GM12878 (cell line): ENCODE measurements around the gene LRCH3. TPM values are rescaled to one million over a fixed set of nuclear protein-coding genes. Genes with fewer than 3 reads are reported as not detected.

ENCODE experiments used
- ATAC-seq: fragments of 200-7000 bp; cut with Tn5 transposase; 3 replicates; pipeline ENCODE4 v1.9.1; 2020; ENCODE audit warnings: mild to moderate bottlenecking, moderate library complexity
- BruUV-seq: library from RNA; stranded (reverse); fragments of 400-500 nt; replicated peaks from 2 replicates; lab custom pipeline; 2021; lab: Mats Ljungman, UMichigan
- CTCF ChIA-PET: fragments of 300-600 bp; sonication (Branson Sonifier 250); formaldehyde crosslinking; extraction: SDS; loops from one replicate; lab custom pipeline; 2021; ENCODE audit warnings: inconsistent platforms; lab: Yijun Ruan, JAX
- POLR2A ChIA-PET: fragments of 350-600 bp; formaldehyde crosslinking; extraction: SDS; loops from one replicate; lab custom pipeline; 2021; ENCODE audit warnings: inconsistent platforms; lab: Charles Lee
- RAD21 ChIA-PET: fragments of 300-600 bp; sonication (Branson Sonifier 250); formaldehyde crosslinking; loops from one replicate; lab custom pipeline; 2023; ENCODE audit warnings: antibody characterized with exemption; ENCODE audit not compliant: unreplicated experiment; lab: Charles Lee
- SMC1A ChIA-PET: fragments of 300-600 bp; sonication (Branson Sonifier 250); formaldehyde crosslinking; loops from one replicate; lab custom pipeline; 2023; ENCODE audit not compliant: unreplicated experiment, uncharacterized antibody; lab: Charles Lee
- DNase-seq: peaks from one replicate; pipeline ENCODE4 v3.0.0-alpha.2; 2011; ENCODE audit warnings: low read depth, low spot score
- FAIRE-seq: peaks from 3 replicates; lab custom pipeline; 2011; peaks lifted over from hg19 to GRCh38; lab: Jason Lieb, UNC
- H2AFZ ChIP-seq: 2 replicates; pipeline ENCODE4 v1.6.0; 2011; ENCODE audit warnings: low read depth, low read length, control low read depth; ENCODE audit not compliant: control insufficient read depth
- H3K27ac ChIP-seq: 2 replicates; pipeline ENCODE4 v1.5.1; 2011; ENCODE audit warnings: control low read depth; ENCODE audit not compliant: control insufficient read depth, insufficient read depth
- H3K27me3 ChIP-seq, 2 experiments: replicated peaks in 1 of 2; 2 replicates each; pipeline versions ENCODE4 v1.6.0 to v1.6.1; 2011; ENCODE audit warnings: low read length in 1 of 2; ENCODE audit not compliant: control insufficient read depth in 2 of 2, insufficient read depth in 2 of 2
- H3K36me3 ChIP-seq, 2 experiments: 2 replicates each; pipeline ENCODE4 v1.5.1; 2011; ENCODE audit warnings: low read length in 1 of 2; ENCODE audit not compliant: control insufficient read depth in 2 of 2, insufficient read depth in 2 of 2
- H3K4me1 ChIP-seq: 2 replicates; pipeline ENCODE4 v1.6.1; 2011; ENCODE audit warnings: mild to moderate bottlenecking, low read length, moderate library complexity, mixed read lengths; ENCODE audit not compliant: control insufficient read depth, insufficient read depth
- H3K4me2 ChIP-seq: 2 replicates; pipeline ENCODE4 v1.6.0; 2011; ENCODE audit warnings: control low read depth; ENCODE audit not compliant: control insufficient read depth, insufficient read depth
- H3K4me3 ChIP-seq: fragments of 200-600 bp; sonication (generic); 2 replicates; pipeline ENCODE4 v1.5.1; 2016
- H3K79me2 ChIP-seq: 2 replicates; pipeline ENCODE4 v1.6.0; 2011; ENCODE audit warnings: low read length; ENCODE audit not compliant: control insufficient read depth, insufficient read depth
- H3K9ac ChIP-seq: 2 replicates; pipeline ENCODE4 v1.8.0; 2011; ENCODE audit warnings: low read length, control low read depth, mixed read lengths; ENCODE audit not compliant: control insufficient read depth, insufficient read depth
- H3K9me3 ChIP-seq: replicated peaks from 3 replicates; pipeline ENCODE4 v1.5.1; 2011; ENCODE audit warnings: mild to moderate bottlenecking, low read length; ENCODE audit not compliant: control insufficient read depth, insufficient read depth
- H4K20me1 ChIP-seq: 2 replicates; pipeline ENCODE4 v1.6.0; 2011; ENCODE audit not compliant: control insufficient read depth, insufficient read depth
- CEBPZ ChIP-seq: fragments of 150-350 bp; IDR thresholded peaks from 2 replicates; pipeline ENCODE4 v1.6.1; 2016; ENCODE audit warnings: low read depth, low read length
- CREM ChIP-seq: IDR thresholded peaks from 2 replicates; pipeline ENCODE4 v1.6.1; 2014; ENCODE audit warnings: antibody characterized with exemption, low read depth
- NFIC ChIP-seq: IDR thresholded peaks from 2 replicates; pipeline ENCODE4 v1.6.1; 2012; ENCODE audit warnings: low read depth, mild to moderate bottlenecking, inconsistent platforms, low read length, moderate library complexity
- NRF1 ChIP-seq: conservative IDR thresholded peaks from 2 replicates; pipeline ENCODE4 v1.6.1; 2011; ENCODE audit warnings: mild to moderate bottlenecking, low read depth, low read length, improper control_type of control experiment
- PBX3 ChIP-seq: IDR thresholded peaks from 2 replicates; pipeline ENCODE4 v1.6.1; 2011; ENCODE audit warnings: mild to moderate bottlenecking, low read depth, low read length, moderate library complexity; ENCODE audit not compliant: insufficient replicate concordance
- RB1 ChIP-seq: fragments of 450-650 bp; formaldehyde crosslinking; IDR thresholded peaks from 2 replicates; pipeline ENCODE4 v1.6.1; 2017; ENCODE audit warnings: mild to moderate bottlenecking, borderline replicate concordance
- RBBP5 ChIP-seq: fragments of 200-600 bp; sonication (generic); conservative IDR thresholded peaks from 2 replicates; pipeline ENCODE4 v1.6.1; 2016
- RELA ChIP-seq: fragments of 450-650 bp; IDR thresholded peaks from 2 replicates; pipeline ENCODE4 v1.8.0; 2014; ENCODE audit warnings: borderline replicate concordance; ENCODE audit not compliant: partially characterized antibody
- ZBTB11 ChIP-seq: fragments of 450-650 bp; formaldehyde crosslinking; IDR thresholded peaks from 2 replicates; pipeline ENCODE4 v1.5.0; 2022; ENCODE audit warnings: mild to moderate bottlenecking, missing genetic modification characterization
- WGBS: methylation state at CpG from one replicate; pipeline ENCODE4 v1.1.6; 2016; ENCODE audit warnings: low lambda C conversion rate; ENCODE audit not compliant: insufficient replicate concordance, insufficient coverage; ENCODE audit errors: missing lambda C conversion rate; 5-methylcytosine and 5-hydroxymethylcytosine counted together
- in situ Hi-C: fragments of 300-500 bp; cut with MboI; formaldehyde crosslinking; loops from 9 replicates; pipeline ENCODE4 v1.14.3; 2018; ENCODE audit warnings: mixed read lengths
- intact Hi-C: fragments of 100-400 bp; cut with micrococcal nuclease; formaldehyde crosslinking; loops from one replicate; pipeline ENCODE4 v1.14.2; 2022; ENCODE audit not compliant: unreplicated experiment
- polyA plus RNA-seq, 11 experiments: library from polyadenylated mRNA; depleted of rRNA in 4 of 11; unstranded in 6 of 11; stranded (reverse) in 5 of 11; fragments of >200 nt; fragmentation: Nextera tagmentation in 4 of 11; fragmentation: Illumina TruSeq in 1 of 11; extraction: Ambion mirVana in 4 of 11; extraction: Trizol in 1 of 11; gene quantifications; 1 replicate in 1 of 11; 2 replicates in 10 of 11; pipeline versions ENCODE4 v1.2.1 to v1.2.3, GENCODE V29; 2011 to 2016; ENCODE audit warnings: inconsistent platforms in 2 of 11, missing spikeins in 2 of 11, low read depth in 1 of 11
- total RNA-seq, 4 experiments: library from RNA; depleted of rRNA in 3 of 4; stranded (reverse); fragments of >200 nt in 3 of 4; fragmentation: Illumina TruSeq in 1 of 4; extraction: Trizol in 1 of 4; gene quantifications; 2 replicates each; pipeline versions ENCODE4 v1.2.1 to v1.2.3, GENCODE V29; 2013 to 2021

LRCH3 gene
- total and polyA plus RNA-seq, 10 of the 15 experiments (the other 5 are each of a cell fraction or from before 2014, with no cell fraction given) = 3.9 to 136 (median 40.6) TPM

GRCh38 chr3:197829397-197830045 is 38.5 kb downstream of the LRCH3 start:
- Histone ChIP-seq H3K4me2 (no peak overlapping the region), H3K79me2 (no peaks in the 10 kb centered on the region), H3K27ac (no peak overlapping the region), H3K4me1 (peaks cover 7% of the 10 kb centered on the region), H4K20me1 (no peaks in the 10 kb centered on the region), H3K4me3 (no peak overlapping the region), H2AFZ (no peak overlapping the region), H3K36me3 (peaks cover 1 to 29% of the 10 kb centered on the region in 2 experiments; a peak in 3 of 4 replicates), H3K9ac (no peak overlapping the region), H3K9me3 (no peaks in the 10 kb centered on the region), H3K27me3 (no peaks in the 10 kb centered on the region)
- POLR2A ChIA-PET = no interaction called here
- intact Hi-C loops (no loop called here), in situ Hi-C loops (no loop called here)
- RAD21 ChIA-PET = interaction anchor here (1.2 kb wide), 1 partner anchor 8 kb away, joined by 3 read pairs; no protein-coding TSS in a partner anchor
- TF ChIP-seq PBX3 = no peak
- no peak for TF ChIP-seq RBBP5
- TF ChIP-seq CEBPZ = no peak
- TF ChIP-seq RB1 = no peak
- TF ChIP-seq NFIC = no peak
- TF ChIP-seq NRF1 = no peak
- no peak for TF ChIP-seq RELA
- TF ChIP-seq CREM = no peak
- TF ChIP-seq ZBTB11 (CRISPR knock-in tag) = no peak
- SMC1A ChIA-PET = no interaction called here
- DNase-seq = no peak
- CTCF ChIA-PET = no interaction called here
- no TSS peak for BruUV-seq
- no peak for ATAC-seq
- 97% methylated on average over 3 of the region's 3 CpGs for WGBS
- FAIRE-seq = no peak
